ENCODE data around the gene MTA3.

MTA3 gene

GRCh38 chr2:42566837-42567321, 1.6 kb upstream of the MTA3 start:
- Histone ChIP-seq H3K4me1 (ENCODE audit: control insufficient read depth, insufficient read depth, low read length) (peaks cover 14% of the 10 kb centered on the region), H3K36me3 (ENCODE audit: control insufficient read depth, insufficient read depth, low read length) (no peaks in the 10 kb centered on the region), H3K27me3 (ENCODE audit: control insufficient read depth, insufficient read depth, low read length, poor library complexity, severe bottlenecking) (no peaks in the 10 kb centered on the region), H3K9me3 (ENCODE audit: control insufficient read depth, low read length) (no peaks in the 10 kb centered on the region), H3K4me3 (ENCODE audit: insufficient read depth, low read depth, low read length) (no peak overlapping the region), H3K27ac (ENCODE audit: insufficient read depth, low read depth, low read length, poor library complexity, severe bottlenecking) (no peak overlapping the region)
- WGBS, 2 experiments: 93 to 97% methylated on average over 1 to 3 of the region's 3 CpGs

GRCh38 chr2:42567364-42567763, 1.1 kb upstream of the MTA3 start:
- H3K4me3 ChIP-seq (ENCODE audit: insufficient read depth, low read depth, low read length): no peak overlapping the region
- H3K27me3 ChIP-seq (ENCODE audit: control insufficient read depth, insufficient read depth, low read length, poor library complexity, severe bottlenecking): no peaks in the 10 kb centered on the region
- H3K27ac ChIP-seq (ENCODE audit: insufficient read depth, low read depth, low read length, poor library complexity, severe bottlenecking): peak overlapping the region; percentile 74
- H3K36me3 ChIP-seq (ENCODE audit: control insufficient read depth, insufficient read depth, low read length): no peaks in the 10 kb centered on the region
- peaks cover 14% of the 10 kb centered on the region for H3K4me1 ChIP-seq (ENCODE audit: control insufficient read depth, insufficient read depth, low read length)
- 51 to 55% methylated on average over 7 of the region's 7 CpGs for WGBS, 2 experiments
- no peaks in the 10 kb centered on the region for H3K9me3 ChIP-seq (ENCODE audit: control insufficient read depth, low read length)

GRCh38 chr2:42567806-42568400, 529 bp upstream of the MTA3 start:
- peaks cover 14% of the 10 kb centered on the region for H3K4me1 ChIP-seq (ENCODE audit: control insufficient read depth, insufficient read depth, low read length)
- no peaks in the 10 kb centered on the region for H3K36me3 ChIP-seq (ENCODE audit: control insufficient read depth, insufficient read depth, low read length)
- no peaks in the 10 kb centered on the region for H3K9me3 ChIP-seq (ENCODE audit: control insufficient read depth, low read length)
- H3K27ac ChIP-seq (ENCODE audit: insufficient read depth, low read depth, low read length, poor library complexity, severe bottlenecking): peak overlapping the region; percentile 74
- no peak overlapping the region for H3K4me3 ChIP-seq (ENCODE audit: insufficient read depth, low read depth, low read length)
- WGBS, 2 experiments: 4 to 10% methylated on average over 12 of the region's 12 CpGs
- H3K27me3 ChIP-seq (ENCODE audit: control insufficient read depth, insufficient read depth, low read length, poor library complexity, severe bottlenecking): no peaks in the 10 kb centered on the region

- Histone ChIP-seq H3K9me3 (ENCODE audit: control insufficient read depth, low read length) (no peaks in the 10 kb centered on the region), H3K4me3 (ENCODE audit: insufficient read depth, low read depth, low read length) (peak overlapping the region; percentile 76), H3K27ac (ENCODE audit: insufficient read depth, low read depth, low read length, poor library complexity, severe bottlenecking) (peak overlapping the region; percentile 23), H3K4me1 (ENCODE audit: control insufficient read depth, insufficient read depth, low read length) (peaks cover 14% of the 10 kb centered on the region), H3K36me3 (ENCODE audit: control insufficient read depth, insufficient read depth, low read length) (no peaks in the 10 kb centered on the region), H3K27me3 (ENCODE audit: control insufficient read depth, insufficient read depth, low read length, poor library complexity, severe bottlenecking) (no peaks in the 10 kb centered on the region)
- 0 to 1% methylated on average over 15 to 16 of the region's 20 CpGs for WGBS, 2 experiments
Measured at GRCh38 chr2:42569116-42569711, 782 bp downstream of the MTA3 start.

- H3K27me3 ChIP-seq (ENCODE audit: control insufficient read depth, insufficient read depth, low read length, poor library complexity, severe bottlenecking): no peaks in the 10 kb centered on the region
- peak overlapping the region; percentile 23 for H3K27ac ChIP-seq (ENCODE audit: insufficient read depth, low read depth, low read length, poor library complexity, severe bottlenecking)
- H3K36me3 ChIP-seq (ENCODE audit: control insufficient read depth, insufficient read depth, low read length): peaks cover under 1% of the 10 kb centered on the region
- no peaks in the 10 kb centered on the region for H3K9me3 ChIP-seq (ENCODE audit: control insufficient read depth, low read length)
- H3K4me1 ChIP-seq (ENCODE audit: control insufficient read depth, insufficient read depth, low read length): peaks cover 14% of the 10 kb centered on the region
- peak overlapping the region; percentile 76 for H3K4me3 ChIP-seq (ENCODE audit: insufficient read depth, low read depth, low read length)
- WGBS, 2 experiments: 43 to 48% methylated on average over 4 of the region's 4 CpGs
Measured at GRCh38 chr2:42569883-42570282, 1.5 kb downstream of the MTA3 start.

DNA sequence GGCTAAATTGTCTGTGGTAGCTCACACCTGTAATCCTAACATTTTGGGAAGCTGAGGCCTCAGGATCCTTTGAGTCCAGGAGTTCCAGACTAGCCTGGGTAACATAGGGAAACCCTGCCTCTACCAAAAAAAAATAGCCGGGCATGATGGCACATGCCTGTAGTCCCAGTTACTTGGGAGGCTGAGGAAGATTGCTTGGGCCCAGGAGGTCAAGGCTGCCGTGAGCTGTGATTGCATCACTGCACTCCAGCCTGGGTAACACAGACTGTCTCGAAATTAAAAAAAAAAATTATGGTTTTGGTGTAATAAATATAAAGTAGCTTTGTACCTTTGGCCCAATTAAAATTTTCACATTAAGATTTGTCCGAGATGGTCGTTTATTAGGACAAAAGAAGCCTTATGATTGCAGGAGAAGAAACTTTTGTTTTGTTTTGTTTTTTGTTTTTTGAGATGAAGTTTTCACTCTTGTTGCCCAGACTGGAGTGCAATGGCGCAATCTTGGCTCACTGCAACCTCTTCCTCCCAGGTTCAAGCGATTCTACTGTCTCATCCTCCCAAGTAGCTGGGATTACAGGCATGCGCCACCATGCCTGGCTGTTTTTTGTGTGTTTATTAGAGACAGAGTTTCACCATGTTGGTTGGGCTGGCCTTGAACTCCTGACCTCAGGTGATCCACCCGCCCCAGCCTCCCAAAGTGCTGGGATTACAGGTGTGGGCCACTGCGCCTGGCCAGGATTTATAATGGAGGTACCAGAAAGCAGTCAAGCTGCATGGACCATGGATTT, 4.1 kb downstream of the MTA3 start:
- 94 to 96% methylated on average over 10 of the region's 10 CpGs for WGBS, 2 experiments
- no peak overlapping the region for H3K27ac ChIP-seq (ENCODE audit: insufficient read depth, low read depth, low read length, poor library complexity, severe bottlenecking)

DNA sequence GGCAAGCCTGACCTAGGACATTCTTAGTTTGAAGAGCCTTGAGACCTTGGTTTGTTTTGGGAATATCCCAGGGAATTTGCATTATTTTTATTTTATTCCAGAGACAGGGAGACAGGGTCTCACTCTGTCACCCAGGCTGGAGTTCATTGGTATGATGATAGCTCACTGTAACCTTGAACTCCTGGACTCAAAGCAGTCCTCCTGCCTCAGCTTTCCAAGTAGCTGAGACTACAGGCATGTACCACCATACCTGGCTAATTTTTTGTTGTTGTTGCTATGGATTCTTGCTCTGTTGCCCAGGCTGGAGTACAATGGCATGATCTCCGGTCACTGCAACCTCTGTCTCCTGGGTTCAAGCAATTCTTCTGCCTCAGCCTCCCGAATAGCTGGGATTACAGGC, 4.8 kb downstream of the MTA3 start:
- peaks cover 8% of the 10 kb centered on the region for H3K4me1 ChIP-seq (ENCODE audit: control insufficient read depth, insufficient read depth, low read length)
- H3K36me3 ChIP-seq (ENCODE audit: control insufficient read depth, insufficient read depth, low read length): peaks cover 14% of the 10 kb centered on the region
- no peaks in the 10 kb centered on the region for H3K27me3 ChIP-seq (ENCODE audit: control insufficient read depth, insufficient read depth, low read length, poor library complexity, severe bottlenecking)
- H3K9me3 ChIP-seq (ENCODE audit: control insufficient read depth, low read length): no peaks in the 10 kb centered on the region
- H3K4me3 ChIP-seq (ENCODE audit: insufficient read depth, low read depth, low read length): no peak overlapping the region
- H3K27ac ChIP-seq (ENCODE audit: insufficient read depth, low read depth, low read length, poor library complexity, severe bottlenecking): no peak overlapping the region
- WGBS, 2 experiments: 94 to 97% methylated on average over 2 of the region's 2 CpGs

More for the DNA sequence above, 4.1 kb downstream of the MTA3 start:
- Histone ChIP-seq H3K4me3 (ENCODE audit: insufficient read depth, low read depth, low read length) (no peak overlapping the region), H3K9me3 (ENCODE audit: control insufficient read depth, low read length) (no peaks in the 10 kb centered on the region), H3K27me3 (ENCODE audit: control insufficient read depth, insufficient read depth, low read length, poor library complexity, severe bottlenecking) (no peaks in the 10 kb centered on the region), H3K4me1 (ENCODE audit: control insufficient read depth, insufficient read depth, low read length) (peaks cover 15% of the 10 kb centered on the region), H3K36me3 (ENCODE audit: control insufficient read depth, insufficient read depth, low read length) (peaks cover 14% of the 10 kb centered on the region)

DNA sequence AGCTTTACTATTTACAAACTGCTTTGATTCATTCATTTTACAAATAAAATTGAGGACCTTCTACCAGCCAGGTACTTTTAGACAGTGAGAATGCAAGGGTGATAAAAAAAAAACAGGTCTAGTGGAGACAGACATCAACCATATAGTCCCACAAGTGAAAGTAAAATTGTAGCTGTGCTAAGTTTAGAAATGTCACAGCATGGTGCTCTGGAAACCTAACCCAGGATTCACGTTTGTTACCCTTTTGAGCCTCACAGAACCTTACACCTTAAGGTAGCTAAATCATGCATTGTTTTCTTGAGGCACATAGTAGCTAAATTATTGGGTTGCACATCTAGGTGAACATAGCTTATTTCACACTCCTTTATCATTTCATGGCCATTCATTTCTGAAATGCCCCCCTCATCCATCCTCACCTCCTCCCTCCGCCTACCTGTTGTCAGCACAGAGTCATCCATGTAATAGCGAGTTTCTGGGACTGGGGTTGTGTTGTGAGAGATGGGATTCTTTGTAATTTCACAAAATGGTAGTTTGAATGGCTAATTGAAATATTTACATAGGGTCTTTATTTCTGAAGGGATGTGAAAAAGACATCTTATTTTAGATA, 7.1 kb downstream of the MTA3 start:
- H3K27me3 ChIP-seq (ENCODE audit: control insufficient read depth, insufficient read depth, low read length, poor library complexity, severe bottlenecking): no peaks in the 10 kb centered on the region
- H3K36me3 ChIP-seq (ENCODE audit: control insufficient read depth, insufficient read depth, low read length): peaks cover 22% of the 10 kb centered on the region
- H3K27ac ChIP-seq (ENCODE audit: insufficient read depth, low read depth, low read length, poor library complexity, severe bottlenecking): no peak overlapping the region
- H3K4me3 ChIP-seq (ENCODE audit: insufficient read depth, low read depth, low read length): no peak overlapping the region
- WGBS, 2 experiments: 97 to 98% methylated on average over 3 of the region's 3 CpGs
- H3K4me1 ChIP-seq (ENCODE audit: control insufficient read depth, insufficient read depth, low read length): peaks cover 3% of the 10 kb centered on the region
- H3K9me3 ChIP-seq (ENCODE audit: control insufficient read depth, low read length): no peaks in the 10 kb centered on the region

GRCh38 chr2:42578621-42579020, 10.2 kb downstream of the MTA3 start:
- H3K27ac ChIP-seq (ENCODE audit: insufficient read depth, low read depth, low read length, poor library complexity, severe bottlenecking): no peak overlapping the region
- no peak overlapping the region for H3K4me3 ChIP-seq (ENCODE audit: insufficient read depth, low read depth, low read length)
- H3K27me3 ChIP-seq (ENCODE audit: control insufficient read depth, insufficient read depth, low read length, poor library complexity, severe bottlenecking): no peaks in the 10 kb centered on the region
- no peaks in the 10 kb centered on the region for H3K9me3 ChIP-seq (ENCODE audit: control insufficient read depth, low read length)
- WGBS, 2 experiments: 89 to 90% methylated on average over 2 of the region's 2 CpGs
- peaks cover 29% of the 10 kb centered on the region for H3K36me3 ChIP-seq (ENCODE audit: control insufficient read depth, insufficient read depth, low read length)
- peaks cover 3% of the 10 kb centered on the region for H3K4me1 ChIP-seq (ENCODE audit: control insufficient read depth, insufficient read depth, low read length)

DNA sequence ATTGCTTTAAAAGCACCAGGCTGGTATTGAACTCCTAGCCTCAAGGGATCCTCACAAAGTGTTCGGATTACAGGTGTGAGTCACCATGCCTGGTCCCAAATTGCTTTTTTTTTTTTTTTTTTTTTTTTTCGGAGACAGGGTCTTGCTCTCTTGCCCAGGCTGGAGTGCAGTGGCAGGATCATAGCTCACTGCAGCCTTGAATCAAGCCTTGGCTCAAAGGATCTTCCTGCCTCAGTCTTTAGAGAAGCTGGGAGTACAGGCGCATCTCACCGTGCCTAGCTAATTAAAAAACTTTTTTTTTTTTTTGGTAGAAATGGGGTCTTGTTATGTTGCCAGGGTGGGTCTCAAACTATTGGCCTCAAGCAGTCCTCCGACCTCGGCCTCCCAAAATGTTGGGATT, 12.8 kb downstream of the MTA3 start:
- Histone ChIP-seq H3K36me3 (ENCODE audit: control insufficient read depth, insufficient read depth, low read length) (peaks cover 19% of the 10 kb centered on the region), H3K27me3 (ENCODE audit: control insufficient read depth, insufficient read depth, low read length, poor library complexity, severe bottlenecking) (no peaks in the 10 kb centered on the region)
- 88 to 95% methylated on average over 5 to 6 of the region's 6 CpGs for WGBS, 2 experiments

More for the DNA sequence above, 12.8 kb downstream of the MTA3 start:
- Histone ChIP-seq H3K4me3 (ENCODE audit: insufficient read depth, low read depth, low read length) (no peak overlapping the region), H3K9me3 (ENCODE audit: control insufficient read depth, low read length) (no peaks in the 10 kb centered on the region), H3K4me1 (ENCODE audit: control insufficient read depth, insufficient read depth, low read length) (no peaks in the 10 kb centered on the region), H3K27ac (ENCODE audit: insufficient read depth, low read depth, low read length, poor library complexity, severe bottlenecking) (no peak overlapping the region)
